ENCODE measurements around the gene PGLYRP2. TPM values are rescaled to one million over a fixed set of nuclear protein-coding genes. Genes with fewer than 3 reads are reported as not detected.
"Not testable (repeated sequence)": the region's sequence is repeated elsewhere in the genome, so short reads cannot be mapped to it uniquely, and the experiment has no call there.

The PGLYRP2 gene
- total and polyA plus RNA-seq, 2 of the 13 experiments (the other 11 are each of a cell fraction or from before 2014, with no cell fraction given), result 0.04 to 1.0 TPM

DNA sequence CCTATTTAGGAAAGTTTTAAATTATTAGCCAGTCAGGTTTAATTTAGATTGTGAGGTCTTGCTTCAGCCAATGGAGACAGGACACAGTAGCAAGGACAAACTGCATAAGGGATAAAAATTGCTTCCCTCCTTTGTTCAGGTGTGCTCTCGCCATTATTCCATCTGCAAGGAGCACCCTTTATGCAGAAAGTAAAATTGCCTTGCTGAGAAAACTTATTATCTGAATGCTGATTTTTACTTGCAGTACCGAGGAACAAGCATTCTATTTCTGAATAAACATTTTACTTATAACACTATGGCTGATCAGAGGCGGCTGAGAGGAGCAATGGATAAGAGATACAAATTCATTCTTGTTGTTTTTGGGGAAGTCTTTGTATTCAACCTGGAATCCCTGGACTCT is 37.1 kb upstream of the PGLYRP2 start (continued):
- TF ChIP-seq, protein P1, sequence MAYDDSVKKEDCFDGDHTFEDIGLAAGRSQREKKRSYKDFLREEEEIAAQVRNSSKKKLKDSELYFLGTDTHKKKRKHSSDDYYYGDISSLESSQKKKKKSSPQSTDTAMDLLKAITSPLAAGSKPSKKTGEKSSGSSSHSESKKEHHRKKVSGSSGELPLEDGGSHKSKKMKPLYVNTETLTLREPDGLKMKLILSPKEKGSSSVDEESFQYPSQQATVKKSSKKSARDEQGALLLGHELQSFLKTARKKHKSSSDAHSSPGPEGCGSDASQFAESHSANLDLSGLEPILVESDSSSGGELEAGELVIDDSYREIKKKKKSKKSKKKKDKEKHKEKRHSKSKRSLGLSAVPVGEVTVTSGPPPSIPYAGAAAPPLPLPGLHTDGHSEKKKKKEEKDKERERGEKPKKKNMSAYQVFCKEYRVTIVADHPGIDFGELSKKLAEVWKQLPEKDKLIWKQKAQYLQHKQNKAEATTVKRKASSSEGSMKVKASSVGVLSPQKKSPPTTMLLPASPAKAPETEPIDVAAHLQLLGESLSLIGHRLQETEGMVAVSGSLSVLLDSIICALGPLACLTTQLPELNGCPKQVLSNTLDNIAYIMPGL (CRISPR knock-in tag; IDR thresholded peaks at IDR 0.05; ENCODE audit: borderline replicate concordance in 1 of 2, low read depth in 1 of 2), result no peak
- TF ChIP-seq ZBTB20 (CRISPR knock-in tag; IDR thresholded peaks at IDR 0.05; ENCODE audit: borderline replicate concordance, low read depth) (no peak), ZNF772 (CRISPR knock-in tag; IDR thresholded peaks at IDR 0.05) (no peak), ZNF790 (CRISPR knock-in tag; IDR thresholded peaks at IDR 0.05; ENCODE audit: borderline replicate concordance) (no peak)

DNA sequence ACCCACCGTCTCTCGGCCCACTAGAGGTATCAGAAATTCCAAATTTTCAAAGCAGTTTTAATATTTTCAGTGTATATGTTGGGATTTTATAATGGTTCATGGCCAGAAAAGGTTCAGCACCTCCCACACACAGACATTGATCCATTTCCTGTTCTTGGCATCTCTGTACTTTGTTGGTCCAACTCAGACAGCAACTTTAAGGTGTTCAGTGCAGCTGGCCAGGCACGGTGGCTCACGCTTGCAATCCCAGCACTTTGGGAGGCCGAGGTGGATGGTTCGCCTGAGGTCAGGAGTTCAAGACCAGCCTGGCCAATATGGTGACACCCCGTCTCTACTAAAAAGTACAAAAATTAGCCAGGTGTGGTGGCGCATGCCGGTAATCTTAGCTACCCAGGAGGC is 35.9 kb upstream of the PGLYRP2 start:
- H3K4me2 ChIP-seq (ENCODE audit: low read depth, low read length); H3K27me3 ChIP-seq (ENCODE audit: control insufficient read depth in 1 of 2, insufficient read depth in 2 of 2, low read length in 2 of 2); H3K4me1 ChIP-seq (ENCODE audit: insufficient read depth, low read length); ATAC-seq; BruUV-seq (replicated peaks); H2AFZ ChIP-seq (ENCODE audit: low read length); FAIRE-seq; in situ Hi-C loops (cut with HindIII; ENCODE audit: extremely low pct_ligation_motif_present, low pct_unique_long_range_greater_than_20kb); H4K20me1 ChIP-seq (ENCODE audit: insufficient read depth, low read length); H3K4me3 ChIP-seq (replicated peaks in 1 of 3; ENCODE audit: insufficient read depth in 1 of 3, low read depth in 2 of 3, low read length in 3 of 3); H3K9me3 ChIP-seq (ENCODE audit: low read length); H3K79me2 ChIP-seq (ENCODE audit: insufficient read depth, low read length); H3K27ac ChIP-seq (ENCODE audit: extremely low read length, insufficient read depth, low read length); H3K9ac ChIP-seq (ENCODE audit: insufficient read depth, low read depth, low read length); H3K36me3 ChIP-seq (replicated peaks in 1 of 2; ENCODE audit: control insufficient read depth in 1 of 2, insufficient read depth in 2 of 2, low read length in 2 of 2); DNase-seq (ENCODE audit: low spot score); CTCF ChIA-PET (ENCODE audit: low intra/inter-chr PET ratio, low total read pairs); POLR2A ChIA-PET; intact Hi-C loops (cut with micrococcal nuclease; ENCODE audit: unreplicated experiment): not testable (repeated sequence)
- WGBS (ENCODE audit: low lambda C conversion rate), result 49% methylated on average over 9 of the region's 9 CpGs
